Measurements from ENCODE around the gene SBK2. TPM values are rescaled to one million over a fixed set of nuclear protein-coding genes. Genes with fewer than 3 reads are reported as not detected.

The SBK2 gene
- total RNA-seq, 2 donors from 2014 or later = not detected

DNA sequence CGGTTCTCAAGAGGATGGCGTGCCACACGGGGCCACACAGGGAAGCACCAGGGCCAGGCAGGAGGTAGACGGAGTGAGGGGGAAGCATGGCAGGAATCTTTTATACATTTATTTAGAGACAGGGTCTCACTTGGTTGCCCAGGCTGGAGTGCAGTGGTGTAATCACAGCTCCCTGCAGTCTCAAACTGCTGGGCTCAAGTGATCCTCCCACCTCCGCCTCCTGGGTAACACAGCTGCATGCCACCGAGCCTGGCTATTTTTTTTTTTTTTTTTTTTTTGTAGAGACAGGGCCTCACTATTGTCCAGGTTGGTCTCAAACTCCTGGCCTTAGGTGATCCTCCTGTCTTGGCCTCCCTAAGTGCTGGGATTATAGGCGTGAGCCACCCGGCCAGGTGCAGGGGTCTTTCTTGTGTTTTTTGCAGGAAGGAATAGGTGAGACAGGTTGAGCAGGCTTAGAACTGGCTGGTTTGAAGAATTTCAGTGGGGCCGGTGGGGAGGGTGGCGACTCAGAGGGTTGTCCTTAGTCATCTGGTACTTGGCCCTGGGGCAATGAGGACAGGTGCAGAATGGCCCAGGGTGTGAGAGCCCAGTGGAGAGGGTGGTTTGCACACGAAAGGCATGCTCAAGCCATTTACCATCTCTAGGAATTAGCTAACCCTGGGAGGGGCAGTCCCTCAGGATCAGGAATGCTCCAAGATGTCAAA, 41.1 kb downstream of the SBK2 start:
- H3K27me3 Mint-ChIP-seq = peaks cover 0 to 6% of the 10 kb centered on the region in 2 donors
- no peaks in the 10 kb centered on the region for H3K4me1 Mint-ChIP-seq (ENCODE audit: low read depth in 2 of 2)
- H3K4me3 Mint-ChIP-seq = no peak overlapping the region
- H3K9me3 Mint-ChIP-seq = no peaks in the 10 kb centered on the region
- H3K36me3 Mint-ChIP-seq = no peaks in the 10 kb centered on the region
- no peak for DNase-seq (ENCODE audit: low spot score)
- H3K27ac Mint-ChIP-seq = no peak overlapping the region
- ATAC-seq = no peak

DNA sequence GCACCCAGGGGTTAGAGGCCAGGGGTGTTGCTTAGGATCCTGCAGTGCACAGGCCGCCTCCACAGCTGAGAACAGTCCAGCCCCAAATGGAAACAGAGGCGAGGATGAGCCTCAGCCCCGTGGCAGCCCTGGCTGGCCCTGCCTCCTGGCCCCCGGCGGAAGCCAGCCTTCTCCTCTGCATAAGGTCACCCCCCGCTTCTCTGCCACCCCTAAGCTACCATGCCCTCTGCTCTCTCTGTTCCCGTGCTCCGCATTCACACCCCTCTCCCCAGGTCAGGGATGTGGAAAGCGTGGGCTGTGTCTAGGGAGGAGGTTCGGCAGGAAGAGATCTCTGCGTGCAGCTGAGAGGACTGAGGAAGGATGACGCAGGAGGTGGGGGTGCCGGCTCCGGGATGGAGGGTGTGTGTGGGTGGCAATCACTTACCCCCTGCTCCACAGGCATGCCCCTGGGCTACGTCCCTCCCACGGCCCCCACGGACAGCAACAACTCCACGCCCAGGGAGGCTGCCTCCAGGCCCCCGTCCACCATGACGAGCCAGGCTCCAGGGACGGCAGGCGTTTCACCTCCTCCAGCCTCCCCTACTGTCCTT, 42.7 kb downstream of the SBK2 start:
- ATAC-seq (no peak), DNase-seq (ENCODE audit: low spot score) (no peak)
- H3K27me3 Mint-ChIP-seq = peaks cover 0 to 6% of the 10 kb centered on the region in 2 donors
- H3K4me3 Mint-ChIP-seq = no peak overlapping the region
- H3K9me3 Mint-ChIP-seq = no peaks in the 10 kb centered on the region
- H3K36me3 Mint-ChIP-seq = no peaks in the 10 kb centered on the region
- no peak overlapping the region for H3K27ac Mint-ChIP-seq
- H3K4me1 Mint-ChIP-seq (ENCODE audit: low read depth in 2 of 2) = no peaks in the 10 kb centered on the region

DNA sequence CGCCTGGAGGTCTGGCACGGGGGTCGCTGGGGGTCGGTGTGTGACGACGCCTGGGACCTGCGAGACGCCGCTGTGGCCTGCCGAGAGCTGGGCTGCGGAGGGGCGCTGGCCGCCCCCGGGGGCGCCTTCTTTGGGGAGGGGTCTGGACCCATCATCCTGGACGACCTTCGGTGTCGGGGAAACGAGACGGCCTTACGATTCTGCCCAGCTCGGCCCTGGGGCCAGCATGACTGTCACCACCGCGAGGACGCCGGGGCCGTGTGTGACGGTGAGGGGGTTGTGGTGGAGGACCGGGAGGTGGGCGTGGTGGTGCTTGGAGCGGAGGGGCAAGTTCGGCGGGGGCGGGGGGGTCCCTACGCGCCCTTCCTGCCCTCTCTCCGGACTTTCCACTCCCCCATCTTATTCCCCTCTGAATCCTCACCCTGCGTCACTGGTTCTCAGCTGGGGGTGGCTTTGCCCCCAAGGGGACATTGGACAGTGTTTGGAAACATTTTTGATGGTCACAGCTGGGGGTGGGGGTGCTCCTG, 43.2 kb downstream of the SBK2 start:
- ATAC-seq (no peak), DNase-seq (ENCODE audit: low spot score) (no peak)
- Mint-ChIP-seq H3K27me3 (peaks cover 0 to 6% of the 10 kb centered on the region in 2 donors), H3K36me3 (no peaks in the 10 kb centered on the region), H3K27ac (no peak overlapping the region), H3K4me3 (no peak overlapping the region), H3K4me1 (ENCODE audit: low read depth in 2 of 2) (no peaks in the 10 kb centered on the region), H3K9me3 (no peaks in the 10 kb centered on the region)

DNA sequence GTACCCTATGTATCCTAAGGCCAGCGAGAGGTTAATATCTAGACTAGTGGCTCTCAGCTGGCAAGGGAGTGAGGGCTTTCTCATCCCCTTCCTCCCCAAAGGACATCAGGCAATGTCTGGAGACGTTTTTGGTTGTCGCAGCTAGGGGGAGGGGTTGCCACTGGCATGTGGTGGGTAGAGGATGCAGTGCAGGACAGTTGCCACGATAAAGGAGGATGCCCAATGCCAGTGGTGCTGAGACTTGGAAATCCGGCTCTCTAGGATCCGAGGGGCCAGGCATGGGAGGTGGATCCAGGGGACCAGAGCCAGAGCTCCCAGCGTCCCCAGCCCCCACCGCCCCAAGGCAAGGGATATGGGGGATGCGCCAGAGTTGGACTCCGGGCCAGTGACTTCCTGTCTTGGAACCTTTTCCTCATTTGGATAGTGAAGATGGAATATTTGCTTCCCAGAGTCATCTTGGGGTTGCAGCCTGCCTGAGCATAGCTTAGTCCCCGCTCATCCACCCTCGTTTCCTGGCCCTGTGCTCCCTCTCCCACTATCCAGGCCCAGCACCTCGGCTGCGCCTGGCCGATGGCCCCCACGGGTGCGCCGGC, 43.8 kb downstream of the SBK2 start:
- H3K27ac Mint-ChIP-seq = no peak overlapping the region
- no peak overlapping the region for H3K4me3 Mint-ChIP-seq
- H3K36me3 Mint-ChIP-seq = no peaks in the 10 kb centered on the region
- peaks cover 0 to 6% of the 10 kb centered on the region in 2 donors for H3K27me3 Mint-ChIP-seq
- H3K9me3 Mint-ChIP-seq = no peaks in the 10 kb centered on the region
- no peaks in the 10 kb centered on the region for H3K4me1 Mint-ChIP-seq (ENCODE audit: low read depth in 2 of 2)
- ATAC-seq = no peak
- no peak for DNase-seq (ENCODE audit: low spot score)

DNA sequence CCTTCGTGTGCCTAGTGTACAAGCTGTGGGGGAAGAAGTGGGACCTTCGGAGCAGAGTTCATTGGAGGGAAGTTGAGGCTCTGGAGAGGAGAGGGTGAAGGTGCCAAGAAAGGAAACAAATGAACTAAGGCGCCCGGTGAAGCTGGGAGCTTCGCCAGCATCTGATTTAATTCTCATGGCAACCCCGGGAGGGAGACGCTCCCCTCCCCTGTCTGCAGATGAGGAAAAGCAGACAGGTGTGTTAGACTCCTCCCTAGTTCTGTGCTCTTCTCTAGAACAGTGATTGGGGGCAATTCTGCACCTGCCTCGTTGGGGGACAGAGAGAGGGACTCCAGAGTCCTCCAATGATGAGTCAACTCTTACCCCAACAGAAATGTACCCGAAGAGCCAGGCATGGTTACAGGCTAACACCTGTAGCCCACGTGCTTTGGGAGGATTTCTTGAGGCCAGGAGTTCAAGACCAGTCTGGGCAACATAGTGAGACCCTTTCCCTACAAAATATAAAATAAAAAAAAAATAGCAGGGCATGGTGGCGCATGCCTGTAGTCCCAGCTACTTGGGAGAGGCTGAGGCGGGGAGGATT, 44.5 kb downstream of the SBK2 start:
- peaks cover 0 to 6% of the 10 kb centered on the region in 2 donors for H3K27me3 Mint-ChIP-seq
- DNase-seq (ENCODE audit: low spot score) = no peak
- H3K9me3 Mint-ChIP-seq = no peaks in the 10 kb centered on the region
- no peak for ATAC-seq
- no peak overlapping the region for H3K4me3 Mint-ChIP-seq
- no peaks in the 10 kb centered on the region for H3K4me1 Mint-ChIP-seq (ENCODE audit: low read depth in 2 of 2)
- H3K36me3 Mint-ChIP-seq = no peaks in the 10 kb centered on the region
- H3K27ac Mint-ChIP-seq = no peak overlapping the region

DNA sequence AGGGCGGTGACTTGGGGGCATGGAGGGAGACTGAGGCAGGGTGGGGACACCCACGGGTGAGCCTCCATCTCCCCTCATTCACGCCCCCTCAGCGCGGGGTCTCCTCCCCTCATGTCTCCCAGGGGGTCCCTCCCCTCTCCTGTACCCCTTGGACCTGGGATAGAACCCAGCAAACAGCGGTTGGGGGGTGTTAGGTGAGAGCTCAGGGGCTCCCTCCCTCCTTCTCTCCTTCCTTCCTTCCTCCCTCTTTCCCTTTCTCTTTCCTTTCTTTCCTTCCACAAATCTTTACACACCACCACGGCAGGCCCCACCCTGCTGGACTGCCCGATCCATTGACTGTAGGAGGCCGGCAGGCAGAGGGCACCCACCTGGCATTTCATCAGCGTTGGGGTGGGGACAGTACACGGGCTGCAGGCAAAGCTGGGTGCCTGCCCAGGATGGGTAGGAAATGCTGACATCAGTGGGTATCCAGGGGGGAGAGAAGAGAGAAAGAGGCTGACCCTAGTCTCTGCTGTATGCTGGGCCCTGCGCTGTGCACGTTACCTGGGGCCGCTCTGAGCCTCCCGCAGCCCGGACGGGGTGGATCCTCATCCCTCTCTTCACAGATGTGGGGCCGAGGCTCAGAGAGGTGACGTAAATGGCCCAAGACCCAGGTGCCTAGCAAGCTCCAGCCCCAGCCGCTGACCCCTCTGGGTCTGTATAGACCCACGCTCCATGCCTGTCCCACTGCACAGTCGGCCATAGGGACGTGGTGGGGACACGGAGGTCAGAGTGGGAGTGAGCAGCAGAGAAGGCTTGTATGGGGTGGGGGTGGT, 45.2 kb downstream of the SBK2 start:
- Mint-ChIP-seq H3K4me1 (ENCODE audit: low read depth in 2 of 2) (no peaks in the 10 kb centered on the region), H3K27ac (no peak overlapping the region), H3K4me3 (no peak overlapping the region), H3K36me3 (no peaks in the 10 kb centered on the region), H3K27me3 (peaks cover 0 to 6% of the 10 kb centered on the region in 2 donors), H3K9me3 (no peaks in the 10 kb centered on the region)
- no peak for DNase-seq (ENCODE audit: low spot score)
- no peak for ATAC-seq

DNA sequence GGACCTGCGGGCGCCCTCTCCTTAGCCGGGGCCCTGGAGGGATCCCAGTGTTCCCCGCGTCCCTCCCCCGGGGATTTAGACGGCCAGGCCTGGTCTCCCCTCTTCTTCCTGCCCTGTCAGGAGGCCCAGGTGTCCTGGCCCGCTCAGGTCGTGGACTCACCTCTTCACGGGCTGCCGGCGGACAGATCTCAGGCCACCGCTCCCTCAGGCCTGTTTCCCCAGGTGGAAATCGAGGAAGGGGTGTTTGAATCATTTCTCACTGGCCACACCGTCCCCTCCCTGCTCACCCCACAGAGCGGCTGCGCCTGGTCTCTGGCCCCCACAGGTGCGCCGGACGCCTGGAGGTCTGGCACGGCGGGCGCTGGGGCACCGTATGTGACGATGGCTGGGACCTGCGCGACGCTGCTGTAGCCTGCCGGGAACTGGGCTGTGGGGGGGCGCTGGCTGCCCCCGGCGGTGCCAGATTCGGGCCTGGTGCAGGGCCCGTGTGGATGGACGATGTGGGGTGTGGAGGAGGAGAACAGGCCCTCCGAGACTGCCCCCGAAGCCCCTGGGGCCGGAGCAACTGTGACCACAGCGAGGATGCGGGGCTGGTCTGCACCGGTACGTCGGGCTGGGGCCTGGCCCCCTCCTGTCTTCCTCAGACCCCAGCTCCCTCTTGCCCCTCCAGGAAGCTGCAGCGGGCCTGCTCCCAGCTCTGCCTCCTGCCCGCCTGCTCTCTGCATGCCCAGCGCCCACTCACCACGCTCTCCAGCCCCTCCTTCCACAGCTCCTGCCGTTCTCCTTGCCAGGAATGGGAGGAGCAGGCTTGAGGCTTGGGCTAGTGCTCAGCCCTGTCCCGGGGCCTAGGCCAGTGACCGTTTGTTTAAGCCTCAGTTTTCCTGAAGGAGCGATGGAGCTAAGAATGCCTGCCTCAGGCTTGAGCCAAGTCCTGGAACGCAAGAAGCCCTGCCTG, 46.2 kb downstream of the SBK2 start:
- no peak for DNase-seq (ENCODE audit: low spot score)
- Mint-ChIP-seq H3K36me3 (no peaks in the 10 kb centered on the region), H3K27me3 (peaks cover 0 to 8% of the 10 kb centered on the region in 2 donors), H3K9me3 (no peaks in the 10 kb centered on the region), H3K4me1 (ENCODE audit: low read depth in 2 of 2) (peaks cover 4 to 6% of the 10 kb centered on the region in 2 donors), H3K27ac (no peak overlapping the region), H3K4me3 (no peak overlapping the region)
- ATAC-seq = no peak

DNA sequence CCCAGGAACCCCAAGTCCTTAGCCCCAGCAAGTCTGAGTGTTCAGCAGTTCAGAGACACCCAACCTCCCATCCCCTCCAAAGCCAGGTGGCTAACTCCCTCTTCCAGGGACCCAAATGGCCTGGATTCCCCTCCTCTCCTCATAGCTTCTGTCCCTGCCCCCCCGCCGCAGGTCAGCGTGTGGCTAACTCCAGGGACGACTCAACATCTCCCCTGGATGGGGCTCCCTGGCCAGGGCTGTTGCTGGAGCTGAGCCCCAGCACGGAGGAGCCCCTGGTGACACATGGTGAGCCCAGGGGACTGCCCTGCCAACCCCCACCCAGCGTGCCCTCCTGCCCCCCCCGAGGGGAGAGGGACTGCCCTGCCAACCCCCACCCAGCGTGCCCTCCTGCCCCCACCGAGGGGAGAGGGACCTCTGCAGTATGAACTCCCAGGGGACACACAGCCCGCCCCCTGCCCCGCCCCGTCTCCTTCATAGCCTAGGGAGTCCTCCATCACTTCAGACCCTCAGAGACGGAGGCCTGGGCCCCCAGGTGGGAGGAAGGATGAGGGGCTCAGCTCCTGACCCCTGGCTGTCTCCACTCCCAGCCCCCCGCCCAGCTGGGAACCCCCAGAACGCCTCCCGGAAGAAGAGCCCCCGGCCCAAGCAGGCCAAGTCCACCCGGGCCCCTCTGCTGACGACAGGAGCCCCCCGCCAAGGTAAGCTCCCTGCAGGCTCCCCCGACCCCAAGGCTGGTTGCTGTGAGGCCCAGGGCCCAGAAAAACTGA, 47.0 kb downstream of the SBK2 start:
- no peaks in the 10 kb centered on the region for H3K36me3 Mint-ChIP-seq
- peaks cover 0 to 8% of the 10 kb centered on the region in 2 donors for H3K27me3 Mint-ChIP-seq
- H3K4me1 Mint-ChIP-seq (ENCODE audit: low read depth in 2 of 2) = peaks cover 4 to 6% of the 10 kb centered on the region in 2 donors
- H3K27ac Mint-ChIP-seq = no peak overlapping the region
- DNase-seq (ENCODE audit: low spot score) (no peak), ATAC-seq (no peak)
- H3K4me3 Mint-ChIP-seq = no peak overlapping the region
- no peaks in the 10 kb centered on the region for H3K9me3 Mint-ChIP-seq

DNA sequence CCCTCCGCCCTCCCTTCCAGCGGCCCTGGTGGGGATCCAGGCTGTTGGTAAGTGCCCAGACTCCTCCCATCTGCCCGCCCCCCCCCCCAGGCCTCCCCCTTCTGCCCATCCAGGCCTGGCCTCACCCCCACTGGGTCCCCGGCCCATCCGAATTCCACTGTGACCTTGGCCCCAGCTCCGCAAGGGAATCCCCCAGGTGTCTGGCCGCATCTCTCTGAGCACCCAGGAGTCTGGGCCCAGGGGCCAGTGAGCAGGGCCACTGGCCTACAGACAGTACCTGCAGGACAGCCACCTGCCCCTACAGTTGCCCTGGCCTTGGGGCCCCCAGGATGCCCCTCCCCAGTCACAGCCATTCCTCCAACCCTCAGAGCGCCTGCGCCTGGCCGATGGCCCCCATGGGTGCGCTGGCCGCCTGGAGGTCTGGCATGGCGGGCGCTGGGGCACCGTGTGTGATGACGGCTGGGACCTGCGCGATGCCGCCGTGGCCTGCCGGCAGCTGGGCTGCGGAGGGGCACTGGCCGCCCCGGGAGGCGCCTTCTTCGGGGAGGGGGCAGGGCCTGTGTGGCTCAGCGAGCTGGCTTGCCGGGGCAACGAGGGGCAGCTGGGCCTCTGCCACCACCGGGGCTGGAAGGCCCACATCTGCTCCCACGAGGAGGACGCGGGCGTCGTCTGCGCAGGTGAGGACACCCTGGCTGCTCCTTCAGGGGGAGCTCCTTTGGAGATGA, 47.8 kb downstream of the SBK2 start:
- Mint-ChIP-seq H3K27ac (no peak overlapping the region), H3K4me3 (no peak overlapping the region)
- ATAC-seq = no peak

DNA sequence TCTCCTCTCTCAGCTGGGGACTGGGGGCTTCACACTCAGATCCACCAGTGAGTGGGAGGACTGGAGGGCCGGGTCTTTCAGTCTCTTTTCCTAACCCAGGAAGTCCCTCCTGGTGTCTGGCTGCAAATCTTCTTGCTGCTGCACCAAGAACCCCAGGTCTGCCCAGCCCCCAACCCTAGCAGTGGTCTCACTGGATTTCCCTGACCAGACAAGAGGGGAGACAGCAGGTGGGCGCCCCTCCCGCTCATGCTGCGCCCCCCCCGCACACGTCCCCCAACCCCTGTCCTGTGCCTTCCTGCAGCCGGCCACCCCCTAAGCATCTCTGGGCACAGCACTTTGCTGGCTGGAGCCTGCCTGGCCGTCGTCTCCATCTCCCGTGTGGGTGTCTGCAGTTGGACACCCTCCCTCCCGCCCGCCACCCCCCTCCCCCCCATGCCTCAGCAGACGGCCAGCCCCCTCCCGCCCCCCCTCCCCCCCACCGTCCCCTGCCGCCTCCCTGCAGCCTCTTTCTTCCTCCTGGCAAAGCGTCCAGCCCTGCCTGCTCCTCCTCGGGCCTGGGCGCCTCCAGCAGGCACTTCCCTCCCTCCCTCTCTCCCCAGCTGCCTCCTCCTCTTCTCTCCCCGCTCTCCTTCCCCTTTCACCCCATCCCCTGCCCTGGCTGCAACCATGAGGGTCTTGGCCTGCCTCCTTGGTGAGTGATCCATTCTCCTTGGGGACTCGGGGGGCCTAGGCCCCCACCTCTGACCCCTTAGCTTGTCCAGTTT, 48.8 kb downstream of the SBK2 start, which contains the start of gene SSC5D:
SSC5D (plus strand) TSS at position 513 of the 764 bp plus-strand sequence; CDS start at position 667, 154 bp downstream.
- DNase-seq (ENCODE audit: low spot score) (no peak), ATAC-seq (no peak)
- H3K27me3 Mint-ChIP-seq = peaks cover 0 to 8% of the 10 kb centered on the region in 2 donors
- no peak within 1 kb of the TSS for H3K27ac Mint-ChIP-seq
- H3K4me1 Mint-ChIP-seq (ENCODE audit: low read depth in 2 of 2) = peaks cover 4 to 6% of the 10 kb centered on the region in 2 donors
- no peak within 1 kb of the TSS for H3K4me3 Mint-ChIP-seq
- no peaks in the 10 kb centered on the region for H3K9me3 Mint-ChIP-seq
- H3K36me3 Mint-ChIP-seq = no peaks in the 10 kb centered on the region

More for the DNA sequence above, 47.8 kb downstream of the SBK2 start:
- no peaks in the 10 kb centered on the region for H3K36me3 Mint-ChIP-seq
- H3K9me3 Mint-ChIP-seq = no peaks in the 10 kb centered on the region
- peaks cover 4 to 6% of the 10 kb centered on the region in 2 donors for H3K4me1 Mint-ChIP-seq (ENCODE audit: low read depth in 2 of 2)
- peaks cover 0 to 8% of the 10 kb centered on the region in 2 donors for H3K27me3 Mint-ChIP-seq
- DNase-seq (ENCODE audit: low spot score) = no peak

All from natural killer cell treated with Interleukin-12 subunit alpha and Interleukin-12 subunit beta and Interleukin-15 and Interleukin-18, amount 100 ng/mL, for 72 hours (primary cell).